ENCODE results near the gene UPK1A.

- TF ChIP-seq ASH2L (IDR thresholded peaks at IDR 0.05; ENCODE audit: borderline replicate concordance, low read depth) (no peak), SREBF2 (IDR thresholded peaks at IDR 0.05; ENCODE audit: low read length) (no peak)
These were observed 24.0 kb upstream of the UPK1A start for GRCh38 chr19:35642312-35642711.
